Testis (tissue), 3 donors: Measurements from ENCODE around the gene TICAM2. TPM values are rescaled to one million over a fixed set of nuclear protein-coding genes. Genes with fewer than 3 reads are reported as not detected.

ENCODE experiments used
- DNase-seq: peaks from one replicate; pipeline ENCODE4 v3.0.0-alpha.2; 2019
- H3K27ac ChIP-seq, 2 donors: fragments of 200-600 bp; sonication (generic); one replicate each; pipeline ENCODE4 v1.5.1; 2019
- H3K27me3 ChIP-seq: fragments of 200-600 bp; sonication (generic); one replicate; pipeline ENCODE4 v1.5.1; 2019
- H3K36me3 ChIP-seq: fragments of 200-600 bp; sonication (generic); one replicate; pipeline ENCODE4 v1.5.1; 2017; ENCODE audit warnings: low read depth; ENCODE audit errors: missing control alignments
- H3K4me1 ChIP-seq: fragments of 200-600 bp; sonication (generic); one replicate; pipeline ENCODE4 v1.5.1; 2019
- H3K4me3 ChIP-seq, 2 donors: fragments of 200-600 bp; sonication (generic); one replicate each; pipeline ENCODE4 v1.5.1; 2017 to 2019
- H3K9me3 ChIP-seq: fragments of 200-600 bp; sonication (generic); one replicate; pipeline ENCODE4 v1.5.1; 2017
- CTCF ChIP-seq, 3 experiments: fragments of 450-650 bp in 2 of 3; fragments of 200-600 bp in 1 of 3; sonication (generic) in 1 of 3; IDR thresholded peaks; one replicate each; pipeline ENCODE4 v1.5.1; 2016 to 2019; ENCODE audit warnings: antibody characterized with exemption in 3 of 3, mild to moderate bottlenecking in 2 of 3, moderate library complexity in 1 of 3
- POLR2A ChIP-seq: fragments of 450-650 bp; IDR thresholded peaks from one replicate; pipeline ENCODE4 v1.6.1; 2017; ENCODE audit warnings: antibody characterized with exemption, mild to moderate bottlenecking, moderate library complexity
- WGBS, 2 donors: methylation state at CpG; one replicate each; pipeline ENCODE4 v1.1.5; 2018; 5-methylcytosine and 5-hydroxymethylcytosine counted together
- intact Hi-C: fragments of 100-400 bp; cut with DNase I; formaldehyde crosslinking; loops from one replicate; pipeline ENCODE4 v1.15.1; 2023; ENCODE audit warnings: low total_unique reads
- polyA plus RNA-seq: library from polyadenylated mRNA; stranded (reverse); fragments of 350-450 nt; fragmentation: Illumina TruSeq; extraction: RNeasy Lipid Tissue Mini Kit (QIAGEN cat#74804); gene quantifications from one replicate; pipeline ENCODE4 v1.2.3, GENCODE V29; 2014; ENCODE audit warnings: low read depth, low replicate concordance; ENCODE audit not compliant: insufficient read depth
- total RNA-seq, 2 donors: library from RNA; depleted of rRNA; stranded (reverse); fragments of >200 nt; gene quantifications; one replicate each; pipeline ENCODE4 v1.2.3, GENCODE V29; 2016

The TICAM2 gene
- total and polyA plus RNA-seq, 3 donors from 2014 or later: 0.68 to 1.1 TPM; not detected in 1

- TF ChIP-seq CTCF (IDR thresholded peaks at IDR 0.05): no peak
- no peak for TF ChIP-seq POLR2A
- Histone ChIP-seq H3K4me1 (peaks cover 10% of the 10 kb centered on the region), H3K27me3 (no peaks in the 10 kb centered on the region), H3K4me3 (peak overlapping the region; percentile 80 to 84), H3K9me3 (no peaks in the 10 kb centered on the region), H3K36me3 (no peaks in the 10 kb centered on the region), H3K27ac (peak overlapping the region; percentile 78 to 95)
- no peak for DNase-seq
- intact Hi-C loops: no loop called here
- 17 to 27% methylated on average over 11 of the region's 11 CpGs for WGBS, 2 donors
Measured at GRCh38 chr5:115602591-115603125, 379 bp upstream of the TICAM2 start.

- Histone ChIP-seq H3K27ac (no peak overlapping the region), H3K27me3 (no peaks in the 10 kb centered on the region), H3K4me1 (peaks cover 10% of the 10 kb centered on the region), H3K36me3 (no peaks in the 10 kb centered on the region), H3K4me3 (no peak overlapping the region), H3K9me3 (no peaks in the 10 kb centered on the region)
- no peak for TF ChIP-seq CTCF (IDR thresholded peaks at IDR 0.05)
- TF ChIP-seq POLR2A: no peak
- WGBS, 2 donors: 89 to 91% methylated on average over 3 of the region's 3 CpGs
- intact Hi-C loops: no loop called here
- no peak for DNase-seq
Measured at GRCh38 chr5:115600766-115601165, 1.5 kb downstream of the TICAM2 start.

GRCh38 chr5:115599924-115600323 is 2.4 kb downstream of the TICAM2 start:
- Histone ChIP-seq H3K4me3 (no peak overlapping the region), H3K4me1 (peaks cover 10% of the 10 kb centered on the region), H3K27me3 (no peaks in the 10 kb centered on the region), H3K36me3 (no peaks in the 10 kb centered on the region), H3K27ac (no peak overlapping the region), H3K9me3 (no peaks in the 10 kb centered on the region)
- no peak for DNase-seq
- 71 to 73% methylated on average over 2 of the region's 2 CpGs for WGBS, 2 donors
- TF ChIP-seq CTCF (IDR thresholded peaks at IDR 0.05): no peak
- no peak for TF ChIP-seq POLR2A
- intact Hi-C loops: no loop called here

- no peaks in the 10 kb centered on the region for H3K9me3 ChIP-seq
- H3K4me3 ChIP-seq: no peak overlapping the region
- H3K36me3 ChIP-seq: no peaks in the 10 kb centered on the region
- intact Hi-C loops: no loop called here
- no peak for TF ChIP-seq CTCF (IDR thresholded peaks at IDR 0.05)
- TF ChIP-seq POLR2A: no peak
- no peaks in the 10 kb centered on the region for H3K27me3 ChIP-seq
- peaks cover 10% of the 10 kb centered on the region for H3K4me1 ChIP-seq
- DNase-seq: peak; percentile 34
- WGBS, 2 donors: 57 to 82% methylated on average over 1 of the region's 1 CpG
- H3K27ac ChIP-seq: no peak overlapping the region
Measured at GRCh38 chr5:115599502-115599901, 2.8 kb downstream of the TICAM2 start.
